Psoas muscle (tissue), 8 donors: ENCODE measurements around the gene PLTP. TPM values are rescaled to one million over a fixed set of nuclear protein-coding genes. Genes with fewer than 3 reads are reported as not detected.

Experiments
- ATAC-seq, 4 donors: fragments of 200-7000 bp; cut with Tn5 transposase; one replicate each; pipeline ENCODE4 v1.9.1; 2020; ENCODE audit warnings: moderate library complexity in 3 of 4, mild to moderate bottlenecking in 2 of 4
- DNase-seq, 2 donors: peaks; one replicate each; pipeline ENCODE4 v3.0.0-alpha.2; 2020
- H3K27ac ChIP-seq: fragments of 200-600 bp; one replicate; pipeline ENCODE4 v1.8.0; 2022
- H3K27me3 ChIP-seq, 3 donors: fragments of 200-600 bp in 1 of 3; one replicate each; pipeline versions ENCODE4 v1.6.1 to v1.8.0; 2013 to 2022; ENCODE audit warnings: low read length in 2 of 3, mild to moderate bottlenecking in 2 of 3, moderate library complexity in 1 of 3; ENCODE audit not compliant: insufficient read depth in 3 of 3
- H3K36me3 ChIP-seq, 2 donors: fragments of 200-600 bp in 1 of 2; one replicate each; pipeline versions ENCODE4 v1.6.1 to v1.8.0; 2013 to 2022; ENCODE audit warnings: low read depth in 1 of 2, mild to moderate bottlenecking in 1 of 2, moderate library complexity in 1 of 2; ENCODE audit not compliant: insufficient read depth in 1 of 2
- H3K4me1 ChIP-seq: fragments of 200-600 bp; one replicate; pipeline ENCODE4 v1.8.0; 2022
- H3K4me3 ChIP-seq: fragments of 200-600 bp; one replicate; pipeline ENCODE4 v1.8.0; 2022; ENCODE audit warnings: mild to moderate bottlenecking
- H3K9me3 ChIP-seq: fragments of 200-600 bp; one replicate; pipeline ENCODE4 v1.8.0; 2022
- CTCF ChIP-seq: fragments of 200-600 bp; IDR thresholded peaks from one replicate; pipeline ENCODE4 v1.8.0; 2022; ENCODE audit warnings: antibody characterized with exemption
- WGBS, 3 donors: extraction: QIAGEN DNeasy Blood & Tissue Kit; methylation state at CpG; one replicate each; pipeline versions ENCODE4 v1.1.6 to v1.1.7; 2013; 5-methylcytosine and 5-hydroxymethylcytosine counted together
- intact Hi-C, 2 donors: fragments of 100-400 bp; cut with DNase I; formaldehyde crosslinking; loops; one replicate each; pipeline versions ENCODE4 v1.11.0 to v1.14.2; 2022
- polyA plus RNA-seq, 3 donors: library from polyadenylated mRNA; stranded (reverse); fragments of 200-250 nt; gene quantifications; one replicate each; pipeline ENCODE4 v1.2.3, GENCODE V29; 2013
- total RNA-seq, 4 donors: library from RNA; stranded (reverse); fragmentation: NEBNext Ultra II Directional in 2 of 4; extraction: Animal tissue kit (Norgen Biotek cat#: 25700) in 2 of 4; gene quantifications; one replicate each; pipeline versions ENCODE4 v1.2.1 to v1.2.4, GENCODE V29; 2021 to 2023
- donor health status: healthy with polysubstance abuse.
- donor health status: DM: no; HTN: no; CAD: no; lungs with moderate emphysema.
- donor health status: Bipolar disorder and iron deficiency.
- donor health status: healthy.
- donor health status: DM: yes; HTN: yes; CAD: no.
- donor health status: DM: no; HTN: no; CAD: no.
- donor health status: DM: no; HTN: no; CAD: no.
- donor health status: DM: yes; HTN: yes; CAD: no.

PLTP gene
- total and polyA plus RNA-seq, 7 donors = 7.9 to 38.0 (median 19.0) TPM

- Histone ChIP-seq H3K36me3 (peaks cover 0 to 3% of the 10 kb centered on the region in 2 donors), H3K4me1 (peaks cover 12% of the 10 kb centered on the region), H3K27ac (peak overlapping the region; percentile 65), H3K9me3 (no peaks in the 10 kb centered on the region), H3K4me3 (peak overlapping the region; percentile 65), H3K27me3 (peaks cover 0 to 17% (median 4%) of the 10 kb centered on the region in 3 donors)
- peak; percentile 83 to 89 (median 87) for ATAC-seq
- 6 to 8% (median 8%) methylated on average over 43 of the region's 43 CpGs for WGBS, 3 donors
- DNase-seq = peak; percentile 95 to 97
- intact Hi-C loops = no loop called here
- no peak for TF ChIP-seq CTCF
Measured at GRCh38 chr20:45910670-45911485, 1.1 kb downstream of the PLTP start.

- H3K4me3 ChIP-seq = peak overlapping the region; percentile 65
- ATAC-seq (no peak), DNase-seq (no peak)
- peaks cover 0 to 7% of the 10 kb centered on the region in 2 donors for H3K36me3 ChIP-seq
- no peaks in the 10 kb centered on the region for H3K9me3 ChIP-seq
- intact Hi-C loops = no loop called here
- 77 to 81% (median 79%) methylated on average over 21 to 22 of the region's 22 CpGs for WGBS, 3 donors
- peaks cover 0 to 17% (median 4%) of the 10 kb centered on the region in 3 donors for H3K27me3 ChIP-seq
- H3K27ac ChIP-seq = no peak overlapping the region
- H3K4me1 ChIP-seq = peaks cover 12% of the 10 kb centered on the region
- no peak for TF ChIP-seq CTCF
Measured at GRCh38 chr20:45909817-45910669, 1.9 kb downstream of the PLTP start.

- Histone ChIP-seq H3K27ac (no peak overlapping the region), H3K36me3 (peaks cover 0 to 7% of the 10 kb centered on the region in 2 donors), H3K4me3 (peak overlapping the region; percentile 65), H3K4me1 (peaks cover 12% of the 10 kb centered on the region), H3K9me3 (no peaks in the 10 kb centered on the region), H3K27me3 (peaks cover 0 to 17% (median 4%) of the 10 kb centered on the region in 3 donors)
- WGBS, 3 donors = 79 to 88% (median 86%) methylated on average over 12 of the region's 12 CpGs
- DNase-seq (no peak), ATAC-seq (no peak)
- TF ChIP-seq CTCF = no peak
- intact Hi-C loops = no loop called here
Measured at GRCh38 chr20:45909336-45909808, 2.6 kb downstream of the PLTP start.

GRCh38 chr20:45908084-45908483 lies 3.9 kb downstream of the PLTP start:
- WGBS, 3 donors = 92 to 98% (median 98%) methylated on average over 2 of the region's 2 CpGs
- peaks cover 0 to 17% (median 4%) of the 10 kb centered on the region in 3 donors for H3K27me3 ChIP-seq
- H3K27ac ChIP-seq = no peak overlapping the region
- no peak for TF ChIP-seq CTCF
- DNase-seq (no peak), ATAC-seq (no peak)
- no peaks in the 10 kb centered on the region for H3K9me3 ChIP-seq
- H3K4me3 ChIP-seq = no peak overlapping the region
- H3K4me1 ChIP-seq = peaks cover 12% of the 10 kb centered on the region
- intact Hi-C loops = no loop called here
- peaks cover 0 to 7% of the 10 kb centered on the region in 2 donors for H3K36me3 ChIP-seq
